ENCODE data around the gene CEP76. TPM values are rescaled to one million over a fixed set of nuclear protein-coding genes. Genes with fewer than 3 reads are reported as not detected.

Gene CEP76
- total RNA-seq, 4 donors from 2014 or later = 8.2 to 10.9 (median 9.5) TPM

DNA sequence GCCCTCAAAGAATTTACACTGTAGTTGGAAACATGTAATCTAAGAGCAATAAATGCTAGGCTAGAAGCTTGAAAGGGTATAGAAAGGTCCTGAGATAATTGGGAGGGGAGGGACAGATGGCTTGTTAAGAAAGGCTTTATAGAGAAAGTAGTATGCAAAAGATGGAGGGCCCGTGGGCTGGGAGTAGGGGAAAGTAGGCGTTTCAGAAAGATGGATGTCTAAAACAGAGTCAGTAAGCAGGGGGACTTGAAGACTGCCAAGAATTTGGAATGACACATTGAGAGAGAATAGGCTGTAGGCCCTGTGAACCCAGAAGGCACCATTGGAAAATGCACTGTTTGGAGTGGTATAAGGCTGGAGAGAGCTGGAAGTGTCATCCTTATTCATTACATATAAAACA is 1.1 kb upstream of the CEP76 start:
- no peak for DNase-seq (ENCODE audit: low spot score)

DNA sequence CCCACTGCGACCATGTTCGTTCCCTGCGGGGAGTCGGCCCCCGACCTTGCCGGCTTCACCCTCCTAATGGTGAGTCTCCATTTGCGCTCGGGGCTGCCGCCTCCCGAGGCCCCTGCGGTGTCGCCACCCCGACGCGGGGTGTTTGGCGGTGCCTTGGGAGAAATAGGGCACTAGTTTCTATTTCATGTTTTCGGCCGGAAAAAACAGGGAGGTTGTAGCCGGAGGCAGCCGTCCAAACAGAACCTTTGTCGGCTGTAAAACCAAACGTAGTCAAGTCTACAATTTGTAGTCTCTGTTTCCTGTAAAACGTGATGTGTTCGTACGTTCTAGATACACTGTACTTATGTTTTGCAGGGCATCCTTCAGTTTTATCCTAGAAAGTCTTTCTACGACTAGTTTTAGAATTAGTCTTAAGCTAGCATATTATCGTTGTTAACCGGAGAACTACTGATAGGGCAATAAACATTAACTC is 609 bp upstream of the CEP76 start:
- no peak for DNase-seq (ENCODE audit: low spot score)
- TF ChIP-seq CTCF (IDR thresholded peaks at IDR 0.05) = no peak
- peak; percentile 19 for ATAC-seq (ENCODE audit: low FRiP score)

More for the DNA sequence above, 1.1 kb upstream of the CEP76 start:
- ATAC-seq (ENCODE audit: low FRiP score) = no peak
- no peak for TF ChIP-seq CTCF (IDR thresholded peaks at IDR 0.05)

- DNase-seq (ENCODE audit: low spot score) (no peak), ATAC-seq (ENCODE audit: low FRiP score) (no peak)
- no peak for TF ChIP-seq CTCF (IDR thresholded peaks at IDR 0.05)
Observed at GRCh38 chr18:12701161-12701560, 1.4 kb downstream of the CEP76 start.

DNA sequence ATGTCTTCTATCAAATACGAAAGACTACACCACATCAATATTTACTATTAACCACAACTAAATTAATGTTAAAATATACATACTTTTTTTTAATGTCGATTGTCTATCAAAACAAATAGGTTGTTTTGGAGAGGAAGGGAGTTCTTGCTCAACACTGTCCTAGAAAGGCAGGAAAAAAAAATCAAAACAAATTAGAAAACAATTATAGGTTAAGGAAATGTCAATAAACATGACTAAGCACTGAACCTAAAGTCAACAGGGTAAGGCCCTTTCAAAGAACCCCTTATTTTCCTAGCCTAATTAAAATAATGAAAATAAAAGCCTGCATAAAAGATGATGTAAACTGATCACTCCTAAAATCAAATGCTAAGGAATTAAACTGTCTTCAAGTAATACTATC is 2.8 kb downstream of the CEP76 start:
- no peak for ATAC-seq (ENCODE audit: low FRiP score)
- TF ChIP-seq CTCF (IDR thresholded peaks at IDR 0.05) = no peak

GRCh38 chr18:12694032-12694431 is 8.5 kb downstream of the CEP76 start:
- no peak for TF ChIP-seq CTCF (IDR thresholded peaks at IDR 0.05)
- ATAC-seq (ENCODE audit: low FRiP score) (no peak), DNase-seq (ENCODE audit: low spot score) (no peak)

More for the DNA sequence above, 2.8 kb downstream of the CEP76 start:
- no peak for DNase-seq (ENCODE audit: low spot score)

DNA sequence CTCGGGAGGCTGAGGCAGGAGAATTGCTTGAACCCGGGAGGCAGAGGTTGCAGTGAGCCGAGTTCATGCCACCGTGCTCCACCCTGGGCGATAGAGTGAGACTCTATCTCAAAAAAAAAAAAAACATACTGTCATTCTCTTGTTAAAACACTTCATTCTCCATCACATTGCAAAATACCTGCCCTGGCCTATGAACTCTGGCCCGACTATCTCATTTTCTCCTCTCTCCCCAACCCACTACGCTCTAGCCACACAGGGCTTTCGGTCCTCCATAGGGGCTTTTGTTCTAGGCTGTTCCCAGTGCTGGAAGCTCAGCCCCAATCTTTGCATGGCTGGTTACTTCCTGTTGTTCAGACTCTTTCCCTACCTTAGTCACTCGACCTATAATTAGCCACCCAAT is 10.3 kb downstream of the CEP76 start:
- ATAC-seq (ENCODE audit: low FRiP score) (no peak), DNase-seq (ENCODE audit: low spot score) (no peak)
- TF ChIP-seq CTCF (IDR thresholded peaks at IDR 0.05) = no peak

- no peak for ATAC-seq (ENCODE audit: low FRiP score)
- TF ChIP-seq CTCF (IDR thresholded peaks at IDR 0.05) = no peak
Observed at GRCh38 chr18:12689256-12689850, 13.2 kb downstream of the CEP76 start.

More at GRCh38 chr18:12689256-12689850, 13.2 kb downstream of the CEP76 start:
- DNase-seq (ENCODE audit: low spot score) = no peak

Data from omental fat pad (tissue), 4 donors.